Endothelial cell (in vitro differentiated cells): ENCODE results near the gene TXNL4A. TPM values are rescaled to one million over a fixed set of nuclear protein-coding genes. Genes with fewer than 3 reads are reported as not detected.

ENCODE experiments used
- DNase-seq: peaks from one replicate; pipeline ENCODE4 v3.0.0; 2021; ENCODE audit warnings: low spot score
- H3K27ac Mint-ChIP-seq: one replicate; pipeline ENCODE4 v1.8.0; 2021; ENCODE audit warnings: mixed read lengths, inconsistent platforms; ENCODE audit not compliant: unreplicated experiment
- H3K27me3 Mint-ChIP-seq: one replicate; pipeline ENCODE4 v1.8.0; 2021; ENCODE audit warnings: mild to moderate bottlenecking, moderate library complexity, mixed read lengths, inconsistent platforms; ENCODE audit not compliant: unreplicated experiment
- H3K36me3 Mint-ChIP-seq: one replicate; pipeline ENCODE4 v1.8.0; 2021; ENCODE audit warnings: mild to moderate bottlenecking, low read depth, mixed read lengths, inconsistent platforms; ENCODE audit not compliant: unreplicated experiment
- H3K4me1 Mint-ChIP-seq: one replicate; pipeline ENCODE4 v1.8.0; 2021; ENCODE audit warnings: mild to moderate bottlenecking, mixed read lengths, inconsistent platforms; ENCODE audit not compliant: unreplicated experiment
- H3K4me3 Mint-ChIP-seq: one replicate; pipeline ENCODE4 v1.8.0; 2021; ENCODE audit warnings: mild to moderate bottlenecking, mixed read lengths, inconsistent platforms; ENCODE audit not compliant: unreplicated experiment
- H3K9me3 Mint-ChIP-seq: one replicate; pipeline ENCODE4 v1.8.0; 2021; ENCODE audit warnings: mixed read lengths, inconsistent platforms; ENCODE audit not compliant: unreplicated experiment
- total RNA-seq: library from RNA; stranded (reverse); fragmentation: NEBNext Ultra II Directional; extraction: Animal tissue kit (Norgen Biotek cat#: 25700); gene quantifications from one replicate; pipeline ENCODE4 v1.2.1, GENCODE V29; 2021; ENCODE audit not compliant: unreplicated experiment
- TF ChIP-seq, protein P1 (sequence below): fragments of 200-600 bp; sonication (generic); IDR thresholded peaks from one replicate; pipeline ENCODE4 v1.5.0; 2021; ENCODE audit warnings: antibody characterized with exemption; ENCODE audit not compliant: unreplicated experiment

The TXNL4A gene
- total RNA-seq, 1 donor from 2014 or later = 86.8 TPM

DNA sequence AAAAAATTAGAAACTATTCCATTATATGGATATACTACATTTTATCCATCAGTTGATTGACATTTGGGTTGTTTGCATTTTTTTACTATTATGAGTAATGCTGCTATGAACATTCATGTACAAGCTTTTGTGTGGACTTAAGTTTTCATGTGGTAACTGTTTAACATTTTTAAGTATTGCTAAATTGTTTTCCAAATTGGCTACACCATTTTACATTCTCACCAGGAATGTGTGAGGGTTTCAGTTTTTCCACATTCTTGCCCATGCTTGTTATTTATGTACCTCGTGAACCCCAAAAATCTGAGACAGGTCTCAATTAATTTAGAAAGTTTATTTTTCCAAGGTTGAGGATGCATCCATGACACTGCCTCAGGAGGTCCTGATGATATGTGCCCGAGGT is 3.1 kb upstream of the TXNL4A start:
- TF ChIP-seq, protein P1, sequence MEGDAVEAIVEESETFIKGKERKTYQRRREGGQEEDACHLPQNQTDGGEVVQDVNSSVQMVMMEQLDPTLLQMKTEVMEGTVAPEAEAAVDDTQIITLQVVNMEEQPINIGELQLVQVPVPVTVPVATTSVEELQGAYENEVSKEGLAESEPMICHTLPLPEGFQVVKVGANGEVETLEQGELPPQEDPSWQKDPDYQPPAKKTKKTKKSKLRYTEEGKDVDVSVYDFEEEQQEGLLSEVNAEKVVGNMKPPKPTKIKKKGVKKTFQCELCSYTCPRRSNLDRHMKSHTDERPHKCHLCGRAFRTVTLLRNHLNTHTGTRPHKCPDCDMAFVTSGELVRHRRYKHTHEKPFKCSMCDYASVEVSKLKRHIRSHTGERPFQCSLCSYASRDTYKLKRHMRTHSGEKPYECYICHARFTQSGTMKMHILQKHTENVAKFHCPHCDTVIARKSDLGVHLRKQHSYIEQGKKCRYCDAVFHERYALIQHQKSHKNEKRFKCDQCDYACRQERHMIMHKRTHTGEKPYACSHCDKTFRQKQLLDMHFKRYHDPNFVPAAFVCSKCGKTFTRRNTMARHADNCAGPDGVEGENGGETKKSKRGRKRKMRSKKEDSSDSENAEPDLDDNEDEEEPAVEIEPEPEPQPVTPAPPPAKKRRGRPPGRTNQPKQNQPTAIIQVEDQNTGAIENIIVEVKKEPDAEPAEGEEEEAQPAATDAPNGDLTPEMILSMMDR = no peak
- peaks cover 1% of the 10 kb centered on the region for H3K27me3 Mint-ChIP-seq

DNA sequence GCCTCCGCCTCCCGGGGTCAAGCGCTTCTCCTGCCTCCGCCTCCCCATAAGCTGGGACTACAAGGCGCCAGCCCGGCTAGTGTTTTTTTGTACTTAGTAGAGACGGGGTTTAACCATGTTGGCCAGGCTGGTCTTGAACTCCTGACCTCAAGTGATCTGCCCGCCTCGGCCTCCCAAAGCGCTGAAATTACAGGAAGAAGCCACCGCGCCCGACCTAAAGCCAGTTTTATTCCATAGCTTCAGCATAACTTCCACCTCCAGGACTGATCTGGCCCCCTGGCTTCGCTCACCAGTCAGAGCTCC is 783 bp upstream of the TXNL4A start:
- no peak overlapping the region for H3K27ac Mint-ChIP-seq
- peaks cover 5% of the 10 kb centered on the region for H3K36me3 Mint-ChIP-seq
- no peak for DNase-seq
- no peaks in the 10 kb centered on the region for H3K9me3 Mint-ChIP-seq
- H3K4me3 Mint-ChIP-seq = peak overlapping the region; percentile 98
- TF ChIP-seq, protein P1 = no peak
- peaks cover 18% of the 10 kb centered on the region for H3K4me1 Mint-ChIP-seq
- H3K27me3 Mint-ChIP-seq = no peaks in the 10 kb centered on the region

More for the DNA sequence above, 3.1 kb upstream of the TXNL4A start:
- DNase-seq = no peak
- no peak overlapping the region for H3K27ac Mint-ChIP-seq
- H3K4me1 Mint-ChIP-seq = peaks cover 16% of the 10 kb centered on the region
- H3K36me3 Mint-ChIP-seq = no peaks in the 10 kb centered on the region
- no peak overlapping the region for H3K4me3 Mint-ChIP-seq
- H3K9me3 Mint-ChIP-seq = no peaks in the 10 kb centered on the region

DNA sequence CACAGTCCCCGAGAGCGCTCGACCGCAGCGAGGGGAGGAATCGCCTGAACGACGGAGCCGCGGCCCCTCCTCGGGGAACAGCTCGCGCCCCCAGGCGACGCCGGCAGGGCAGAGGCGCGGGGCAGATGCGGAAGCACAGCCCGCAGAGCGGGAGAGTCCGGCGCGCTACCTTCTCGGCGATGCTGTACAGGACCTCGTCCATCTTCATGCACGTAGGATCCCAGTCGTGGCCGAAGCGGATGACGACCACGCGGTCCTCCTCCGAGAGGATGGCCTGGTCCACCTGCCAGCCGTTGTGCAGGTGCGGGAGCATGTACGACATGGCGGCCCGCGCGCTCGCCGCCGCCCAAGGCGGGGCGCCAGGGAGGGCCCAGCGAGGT is 302 bp downstream of the TXNL4A start:
- DNase-seq = peak; percentile 72
- H3K27ac Mint-ChIP-seq = no peak overlapping the region
- H3K9me3 Mint-ChIP-seq = no peaks in the 10 kb centered on the region
- H3K27me3 Mint-ChIP-seq = no peaks in the 10 kb centered on the region
- peak overlapping the region; percentile 94 for H3K4me3 Mint-ChIP-seq
- H3K36me3 Mint-ChIP-seq = peaks cover 8% of the 10 kb centered on the region
- TF ChIP-seq, protein P1 = no peak
- peaks cover 18% of the 10 kb centered on the region for H3K4me1 Mint-ChIP-seq

DNA sequence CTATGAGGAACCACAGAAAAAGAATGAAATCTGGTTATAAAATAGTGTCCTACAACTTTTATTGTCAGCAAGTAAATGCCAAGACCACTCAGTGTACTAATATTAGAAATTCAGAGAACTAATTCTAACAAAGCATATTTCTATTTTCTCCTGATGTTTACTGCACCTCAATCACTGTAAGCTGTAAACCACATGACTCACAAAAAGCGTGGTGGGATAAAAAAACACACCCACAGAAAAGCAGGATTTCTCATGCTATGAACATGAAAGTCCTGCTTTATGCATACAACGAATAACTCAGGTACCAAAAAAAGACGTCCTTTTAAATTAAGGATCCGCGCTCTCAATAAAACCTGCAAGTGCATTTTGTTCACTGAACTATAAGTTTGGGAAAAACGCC is 797 bp downstream of the TXNL4A start:
- Mint-ChIP-seq H3K4me1 (peaks cover 18% of the 10 kb centered on the region), H3K9me3 (no peaks in the 10 kb centered on the region), H3K36me3 (peaks cover 8% of the 10 kb centered on the region), H3K27ac (peak overlapping the region; percentile 48), H3K27me3 (no peaks in the 10 kb centered on the region), H3K4me3 (peak overlapping the region; percentile 94)
- TF ChIP-seq, protein P1 = no peak
- DNase-seq = no peak

DNA sequence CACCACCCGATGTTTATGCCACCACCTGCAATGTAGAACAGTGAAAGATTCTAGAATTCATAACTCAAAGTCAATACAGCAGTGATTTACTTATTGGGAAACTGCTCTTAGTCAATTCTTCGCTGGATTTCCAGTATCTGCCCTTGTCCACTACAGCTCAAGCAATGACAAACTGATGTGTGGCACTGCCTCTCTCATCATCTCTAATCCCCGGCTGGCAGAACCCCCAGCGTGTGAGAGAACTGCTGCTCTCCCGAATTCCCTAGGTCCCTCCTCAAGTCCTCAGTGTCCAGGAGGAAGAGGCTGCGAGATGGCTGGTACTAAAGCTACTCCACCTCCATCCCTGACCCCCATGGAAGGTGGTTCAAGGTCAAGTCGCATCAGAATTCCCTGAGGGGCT is 1.6 kb downstream of the TXNL4A start:
- H3K9me3 Mint-ChIP-seq = no peaks in the 10 kb centered on the region
- no peak for DNase-seq
- peak overlapping the region; percentile 94 for H3K4me3 Mint-ChIP-seq
- TF ChIP-seq, protein P1 = no peak
- H3K4me1 Mint-ChIP-seq = peaks cover 18% of the 10 kb centered on the region
- no peaks in the 10 kb centered on the region for H3K27me3 Mint-ChIP-seq
- no peak overlapping the region for H3K27ac Mint-ChIP-seq
- peaks cover 8% of the 10 kb centered on the region for H3K36me3 Mint-ChIP-seq
